ENCODE results near the gene SLC25A1. TPM values are rescaled to one million over a fixed set of nuclear protein-coding genes. Genes with fewer than 3 reads are reported as not detected.

Gene SLC25A1
- total and polyA plus RNA-seq, 2 of the 4 experiments (the other 2 are of a cell fraction): 41.0 to 56.5 TPM

- CTCF ChIA-PET: no interaction called here
Measured at GRCh38 chr22:19196841-19197612, 18.5 kb upstream of the SLC25A1 start.

More at GRCh38 chr22:19196841-19197612, 18.5 kb upstream of the SLC25A1 start:
- H3K9ac ChIP-seq (ENCODE audit: low read depth, low read length): no peak overlapping the region
- H3K23ac ChIP-seq (ENCODE audit: low read depth, low read length): no peak overlapping the region
- no peaks in the 10 kb centered on the region for H4K20me1 ChIP-seq (ENCODE audit: insufficient read depth, low read length)
- no peak overlapping the region for H2AFZ ChIP-seq (replicated peaks; ENCODE audit: low read length, poor library complexity)
- no peak overlapping the region for H3K4ac ChIP-seq (ENCODE audit: low read depth, low read length)
- no peak overlapping the region for H4K5ac ChIP-seq (ENCODE audit: low read depth, low read length)
- H2AK9ac ChIP-seq (replicated peaks; ENCODE audit: low read depth, low read length, poor library complexity): no peak overlapping the region
- WGBS, 2 experiments (ENCODE audit: extremely low coverage in 2 of 2, insufficient read length in 1 of 2): 77% methylated on average over 7 of the region's 11 CpGs; no CpG with 5 or more reads in 1 of the 2 experiments
- no peak overlapping the region for H3K27ac ChIP-seq (ENCODE audit: insufficient read depth, low read length)
- H3K56ac ChIP-seq (ENCODE audit: extremely low read depth, insufficient read depth, low read length): no peak overlapping the region
- H2BK5ac ChIP-seq (ENCODE audit: low read depth, low read length, poor library complexity, severe bottlenecking): no peak overlapping the region
- no peak overlapping the region for H2AK5ac ChIP-seq (ENCODE audit: low read depth, low read length)
- POLR2A ChIA-PET (ENCODE audit: unreplicated experiment): no interaction called here
- intact Hi-C loops (cut with micrococcal nuclease) (no loop called here), dilution Hi-C loops (cut with HindIII; ENCODE audit: low sequenced_read_pairs, unreplicated experiment) (no loop called here), in situ Hi-C loops (cut with MboI; ENCODE audit: low sequenced_read_pairs) (no loop called here)
- no peak overlapping the region for H2BK15ac ChIP-seq (ENCODE audit: low read depth, low read length)
- H3K9me3 ChIP-seq (ENCODE audit: control insufficient read depth, insufficient read depth, low read length): no peaks in the 10 kb centered on the region
- peaks cover 13% of the 10 kb centered on the region for H3K9me1 ChIP-seq (ENCODE audit: insufficient read depth, low read length)
- no TSS peak for BruUV-seq (replicated peaks)
- TF ChIP-seq USF2 (IDR thresholded peaks at IDR 0.05; ENCODE audit: low read depth, low read length) (no peak), SMC3 (IDR thresholded peaks at IDR 0.05; ENCODE audit: low read depth, low read length) (no peak), FOS (IDR thresholded peaks at IDR 0.05; ENCODE audit: low read depth, low read length) (no peak), CHD1 (IDR thresholded peaks at IDR 0.05; ENCODE audit: low read depth, low read length) (no peak)
- no peak for ATAC-seq (ENCODE audit: low read depth)
- no peak overlapping the region for H2BK120ac ChIP-seq (ENCODE audit: low read depth, low read length)
- no peaks in the 10 kb centered on the region for H3K4me1 ChIP-seq (ENCODE audit: control insufficient read depth, insufficient read depth, low read length)
- H3K18ac ChIP-seq (ENCODE audit: low read depth, low read length): no peak overlapping the region
- H3K27me3 ChIP-seq (ENCODE audit: control insufficient read depth, insufficient read depth, low read length): no peaks in the 10 kb centered on the region
- no peak overlapping the region for H3K14ac ChIP-seq (replicated peaks; ENCODE audit: low read depth, low read length)
- H3K79me1 ChIP-seq (ENCODE audit: low read depth in 1 of 2, low read length in 2 of 2): no peaks in the 10 kb centered on the region
- no peak for DNase-seq
- H4K8ac ChIP-seq (ENCODE audit: low read depth in 2 of 2, low read length in 2 of 2): no peak overlapping the region
- H3K4me2 ChIP-seq (ENCODE audit: low read depth, low read length): no peak overlapping the region
- H3K4me3 ChIP-seq (ENCODE audit: insufficient read depth, low read depth, low read length): no peak overlapping the region
- H3K36me3 ChIP-seq (ENCODE audit: control insufficient read depth, insufficient read depth, low read length): peaks cover 14% of the 10 kb centered on the region; the same call in 1 of the 2 replicates
- no peak overlapping the region for H2BK20ac ChIP-seq (ENCODE audit: low read depth, low read length)
- no peak overlapping the region for H4K91ac ChIP-seq (ENCODE audit: insufficient read depth, low read depth, low read length)
